NCI-H1694 (cell line): ENCODE results near the gene UTS2.

Experiments
- DNase-seq: peaks from one replicate; lab custom pipeline; 2025; lab: John Stamatoyannopoulos, UW

Gene UTS2

GRCh38 chr1:7810395-7810794, 42.5 kb downstream of the UTS2 start:
- no peak for DNase-seq

DNA sequence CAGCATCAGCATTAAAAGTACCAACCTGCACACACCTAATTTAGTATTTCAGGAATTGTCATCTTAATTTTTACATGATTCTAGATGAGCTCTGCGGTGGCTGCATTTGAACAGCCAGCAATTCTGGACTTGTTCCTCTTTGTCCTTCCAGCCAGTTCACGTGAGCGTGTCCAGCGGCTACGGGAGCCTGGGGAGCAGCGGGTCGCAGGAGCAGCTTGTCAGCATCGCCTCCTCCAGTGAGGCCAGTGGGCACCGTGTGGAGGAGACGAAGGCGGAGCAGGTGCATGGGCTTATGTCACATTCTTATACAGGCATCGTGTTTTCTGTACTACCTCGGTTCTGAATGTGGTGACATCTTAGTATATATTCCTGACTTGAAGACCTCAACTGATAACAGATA, 43.1 kb downstream of the UTS2 start:
- no peak for DNase-seq

DNA sequence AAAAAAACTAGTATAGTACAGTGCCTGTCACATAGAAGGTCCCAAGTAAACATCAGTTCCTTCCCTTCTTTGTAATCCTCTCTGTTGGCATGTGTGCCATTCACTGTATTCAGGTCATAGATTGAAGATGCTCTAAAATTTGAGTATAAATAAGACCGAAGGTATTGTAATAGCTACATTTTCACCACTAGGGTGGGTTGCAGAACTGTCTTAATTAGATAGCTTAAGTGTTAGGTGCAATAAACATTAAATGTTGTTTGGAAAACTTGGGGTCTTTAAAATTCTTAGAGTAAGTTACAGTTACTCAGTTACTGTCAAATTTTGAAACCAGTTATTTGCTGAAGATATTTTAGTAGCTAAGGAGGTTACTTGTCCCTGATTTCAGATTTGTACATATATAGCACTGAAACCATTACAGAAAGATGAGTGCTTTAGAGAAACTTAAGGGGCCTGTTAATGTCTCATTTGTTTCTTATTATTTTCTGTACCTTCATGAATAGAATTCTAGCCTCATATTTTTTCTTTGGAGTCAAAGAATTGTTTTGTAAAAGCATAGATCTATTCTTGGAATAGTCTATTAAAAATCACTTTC, 44.5 kb downstream of the UTS2 start:
- DNase-seq, result no peak

DNA sequence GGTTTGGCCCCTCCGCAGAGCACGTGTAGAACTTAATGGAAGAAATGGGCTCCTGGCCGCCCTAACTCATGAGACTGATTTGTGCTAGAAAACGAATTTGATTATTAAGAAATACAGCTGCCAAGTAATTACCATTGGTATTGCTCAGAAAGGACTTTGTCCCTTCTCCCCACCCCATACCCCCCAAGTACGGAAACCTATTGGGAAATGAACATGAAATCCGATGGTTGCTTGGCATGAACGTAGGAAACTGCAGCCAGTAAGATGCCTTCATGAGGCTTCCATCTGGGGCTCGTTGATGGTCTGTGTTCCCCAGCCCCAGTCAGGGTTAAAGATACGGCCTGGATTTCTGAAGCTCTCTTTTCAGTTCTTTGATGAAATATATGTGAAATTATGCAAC, 47.4 kb downstream of the UTS2 start:
- no peak for DNase-seq
